Nephron (organoid): ENCODE measurements around the gene MAL.

Experiments used
- H3K27ac Mint-ChIP-seq, 3 experiments: 2 replicates each; pipeline ENCODE4 v1.8.0; 2020; ENCODE audit warnings: mixed read lengths in 3 of 3, mild to moderate bottlenecking in 2 of 3, moderate library complexity in 1 of 3
- H3K27me3 Mint-ChIP-seq: 2 replicates; pipeline ENCODE4 v1.8.0; 2021; ENCODE audit warnings: low read depth, mild to moderate bottlenecking, moderate library complexity, mixed read lengths
- H3K36me3 Mint-ChIP-seq: 2 replicates; pipeline ENCODE4 v1.8.0; 2020; ENCODE audit warnings: low read depth, mixed read lengths
- H3K4me1 Mint-ChIP-seq: 2 replicates; pipeline ENCODE4 v1.8.0; 2020; ENCODE audit warnings: mixed read lengths
- H3K4me3 Mint-ChIP-seq, 3 experiments: 2 replicates each; pipeline ENCODE4 v1.8.0; 2020; ENCODE audit warnings: mild to moderate bottlenecking in 3 of 3, mixed read lengths in 3 of 3, moderate library complexity in 2 of 3
- H3K9me3 Mint-ChIP-seq: 2 replicates; pipeline ENCODE4 v1.8.0; 2020; ENCODE audit warnings: mixed read lengths
- TF ChIP-seq, protein P1 (sequence below), 3 experiments: fragments of 200-600 bp; sonication (generic); IDR thresholded peaks; one replicate each; pipeline ENCODE4 v1.5.0; 2021; ENCODE audit warnings: antibody characterized with exemption in 3 of 3; ENCODE audit not compliant: unreplicated experiment in 3 of 3

Gene MAL

GRCh38 chr2:95073856-95074662 is 48.6 kb downstream of the MAL start:
- Mint-ChIP-seq H3K27me3 (peaks cover 41% of the 10 kb centered on the region), H3K27ac (peak overlapping the region in 1 of 3 experiments; percentile 74), H3K9me3 (no peaks in the 10 kb centered on the region), H3K36me3 (no peaks in the 10 kb centered on the region), H3K4me3 (no peak overlapping the region), H3K4me1 (peaks cover 15% of the 10 kb centered on the region)
- TF ChIP-seq, protein P1, sequence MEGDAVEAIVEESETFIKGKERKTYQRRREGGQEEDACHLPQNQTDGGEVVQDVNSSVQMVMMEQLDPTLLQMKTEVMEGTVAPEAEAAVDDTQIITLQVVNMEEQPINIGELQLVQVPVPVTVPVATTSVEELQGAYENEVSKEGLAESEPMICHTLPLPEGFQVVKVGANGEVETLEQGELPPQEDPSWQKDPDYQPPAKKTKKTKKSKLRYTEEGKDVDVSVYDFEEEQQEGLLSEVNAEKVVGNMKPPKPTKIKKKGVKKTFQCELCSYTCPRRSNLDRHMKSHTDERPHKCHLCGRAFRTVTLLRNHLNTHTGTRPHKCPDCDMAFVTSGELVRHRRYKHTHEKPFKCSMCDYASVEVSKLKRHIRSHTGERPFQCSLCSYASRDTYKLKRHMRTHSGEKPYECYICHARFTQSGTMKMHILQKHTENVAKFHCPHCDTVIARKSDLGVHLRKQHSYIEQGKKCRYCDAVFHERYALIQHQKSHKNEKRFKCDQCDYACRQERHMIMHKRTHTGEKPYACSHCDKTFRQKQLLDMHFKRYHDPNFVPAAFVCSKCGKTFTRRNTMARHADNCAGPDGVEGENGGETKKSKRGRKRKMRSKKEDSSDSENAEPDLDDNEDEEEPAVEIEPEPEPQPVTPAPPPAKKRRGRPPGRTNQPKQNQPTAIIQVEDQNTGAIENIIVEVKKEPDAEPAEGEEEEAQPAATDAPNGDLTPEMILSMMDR (IDR thresholded peaks at IDR 0.05; ENCODE audit: unreplicated experiment in 3 of 3) = no peak

DNA sequence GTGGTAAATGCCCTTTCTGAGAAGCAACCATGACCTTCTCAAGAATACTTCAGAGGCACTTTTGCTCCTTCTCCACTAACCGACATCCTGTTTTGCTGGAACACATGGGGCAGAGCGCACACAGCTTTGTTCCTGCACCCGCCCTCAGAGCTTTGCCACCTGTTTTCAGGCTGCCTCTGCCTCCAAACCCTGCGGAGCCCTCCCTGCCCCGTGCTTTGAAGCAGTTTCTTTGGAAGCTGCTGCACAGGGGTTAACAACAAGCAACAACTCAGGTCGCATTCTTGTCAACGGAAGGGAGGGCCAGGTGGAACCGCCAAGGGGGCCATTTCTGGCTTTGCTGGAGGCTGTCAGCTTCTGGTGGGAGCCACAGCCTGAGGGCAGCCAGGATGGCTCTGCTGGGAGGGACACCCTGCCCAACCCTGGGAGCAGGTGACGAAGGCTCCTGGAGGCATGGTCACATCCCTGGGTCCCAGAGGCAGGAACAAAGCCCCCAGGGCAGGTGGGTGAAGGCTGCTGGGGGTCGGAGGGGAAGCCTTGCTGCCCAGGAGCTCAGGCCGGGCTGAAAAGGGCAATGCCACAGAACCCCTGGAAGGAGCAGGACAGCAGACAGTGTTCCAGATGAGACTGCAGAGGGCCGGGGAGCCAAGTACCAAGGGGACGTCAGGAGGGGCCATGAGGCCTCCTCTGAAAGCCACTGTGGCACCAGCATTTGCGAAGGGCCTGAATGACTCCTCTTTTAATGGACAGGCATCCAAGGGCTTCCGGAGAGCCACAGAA is 49.3 kb downstream of the MAL start:
- H3K27me3 Mint-ChIP-seq = peaks cover 47% of the 10 kb centered on the region
- TF ChIP-seq, protein P1 (IDR thresholded peaks at IDR 0.05; ENCODE audit: unreplicated experiment in 3 of 3) = no peak
- H3K36me3 Mint-ChIP-seq = no peaks in the 10 kb centered on the region
- H3K27ac Mint-ChIP-seq = peak overlapping the region in 1 of 3 experiments; percentile 75
- peaks cover 15% of the 10 kb centered on the region for H3K4me1 Mint-ChIP-seq
- no peaks in the 10 kb centered on the region for H3K9me3 Mint-ChIP-seq
- H3K4me3 Mint-ChIP-seq = no peak overlapping the region

DNA sequence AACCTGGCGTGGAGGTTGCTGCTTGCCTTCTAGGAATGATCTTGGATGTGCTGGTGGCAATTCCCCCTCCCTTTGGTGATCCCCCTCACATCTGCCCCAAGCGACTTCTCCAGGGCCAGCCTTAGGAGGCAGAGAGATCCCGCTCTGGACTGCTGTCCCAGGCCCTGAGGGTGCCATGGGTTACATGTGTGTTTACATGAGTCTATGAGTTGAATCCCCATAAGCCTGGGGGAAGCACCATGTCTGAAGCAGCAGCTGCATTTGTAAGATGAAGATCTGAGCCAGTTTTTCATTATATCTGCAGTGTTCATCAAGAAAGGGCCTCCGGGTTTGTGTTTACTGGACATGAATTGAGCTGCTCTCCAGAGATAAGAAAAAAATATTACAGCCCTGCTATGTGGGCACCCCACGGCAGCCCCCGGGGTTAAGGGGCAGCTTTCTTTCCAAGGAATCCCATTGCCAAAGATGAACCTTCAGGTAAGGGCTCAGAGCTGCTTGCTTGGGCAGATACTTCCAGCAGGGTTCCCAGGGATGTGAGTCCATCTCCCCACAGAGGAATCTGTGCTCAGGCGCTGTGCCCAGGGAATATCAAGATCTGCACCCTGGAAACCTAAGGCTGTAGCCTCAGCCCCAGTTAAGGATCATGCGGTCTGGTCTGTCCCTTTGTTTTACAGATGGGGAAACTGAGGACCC is 50.1 kb downstream of the MAL start:
- peak overlapping the region in 1 of 3 experiments; percentile 75 for H3K27ac Mint-ChIP-seq

GRCh38 chr2:95076705-95077529 is 51.4 kb downstream of the MAL start:
- TF ChIP-seq, protein P1 (IDR thresholded peaks at IDR 0.05; ENCODE audit: unreplicated experiment in 3 of 3) = peak; percentile 85 to 92 (median 86)
- Mint-ChIP-seq H3K27me3 (peaks cover 50% of the 10 kb centered on the region), H3K27ac (peak overlapping the region in 2 of 3 experiments; percentile 16 to 34)

More for the DNA sequence above, 50.1 kb downstream of the MAL start:
- H3K4me3 Mint-ChIP-seq = peak overlapping the region in 2 of 3 experiments; percentile 35 to 38
- no peaks in the 10 kb centered on the region for H3K9me3 Mint-ChIP-seq
- TF ChIP-seq, protein P1 (IDR thresholded peaks at IDR 0.05; ENCODE audit: unreplicated experiment in 3 of 3) = no peak
- H3K27me3 Mint-ChIP-seq = peaks cover 50% of the 10 kb centered on the region
- H3K36me3 Mint-ChIP-seq = no peaks in the 10 kb centered on the region
- H3K4me1 Mint-ChIP-seq = peaks cover 15% of the 10 kb centered on the region

DNA sequence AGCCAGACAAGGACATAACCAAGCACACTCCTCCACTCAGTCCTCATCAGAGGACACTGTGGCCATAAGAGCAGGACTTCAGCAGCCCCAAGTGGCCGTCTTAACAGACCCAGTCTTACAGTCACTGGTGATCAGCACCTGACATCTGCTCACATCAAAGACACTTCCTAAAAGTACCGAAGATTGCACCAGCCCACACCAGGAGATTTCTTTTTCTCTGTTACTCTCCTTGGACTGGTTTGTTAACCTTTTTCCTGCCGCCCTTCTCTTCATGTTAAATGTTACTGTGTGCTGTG is 52.0 kb downstream of the MAL start:
- TF ChIP-seq, protein P1 (IDR thresholded peaks at IDR 0.05; ENCODE audit: unreplicated experiment in 3 of 3) = no peak
- H3K4me3 Mint-ChIP-seq = peak overlapping the region; percentile 75 to 79 (median 79)
- H3K27me3 Mint-ChIP-seq = peaks cover 46% of the 10 kb centered on the region
- no peaks in the 10 kb centered on the region for H3K36me3 Mint-ChIP-seq
- H3K27ac Mint-ChIP-seq = peak overlapping the region in 1 of 3 experiments; percentile 16
- H3K4me1 Mint-ChIP-seq = peaks cover 15% of the 10 kb centered on the region
- H3K9me3 Mint-ChIP-seq = no peaks in the 10 kb centered on the region

More at GRCh38 chr2:95076705-95077529, 51.4 kb downstream of the MAL start:
- Mint-ChIP-seq H3K4me1 (peaks cover 15% of the 10 kb centered on the region), H3K9me3 (no peaks in the 10 kb centered on the region), H3K36me3 (no peaks in the 10 kb centered on the region), H3K4me3 (peak overlapping the region; percentile 79 to 80 (median 79))
